ENCODE data around the gene PRSS50.

PRSS50 gene

GRCh38 chr3:46685446-46685845 is 32.2 kb downstream of the PRSS50 start:
- FAIRE-seq = no peak
- TF ChIP-seq CTCF (IDR thresholded peaks at IDR 0.05; ENCODE audit: insufficient read depth, missing control alignments) = no peak
- DNase-seq (ENCODE audit: insufficient read length, low spot score) = no peak

- FAIRE-seq = no peak
- DNase-seq (ENCODE audit: insufficient read length, low spot score) = no peak
- TF ChIP-seq CTCF (IDR thresholded peaks at IDR 0.05; ENCODE audit: insufficient read depth, missing control alignments) = no peak
These were observed 32.8 kb downstream of the PRSS50 start for GRCh38 chr3:46684891-46685290.

- no peak for TF ChIP-seq CTCF (IDR thresholded peaks at IDR 0.05; ENCODE audit: insufficient read depth, missing control alignments)
- FAIRE-seq = no peak
- DNase-seq (ENCODE audit: insufficient read length, low spot score) = no peak
These were observed 34.7 kb downstream of the PRSS50 start for GRCh38 chr3:46682974-46683373.

GRCh38 chr3:46681856-46682540 is 35.7 kb downstream of the PRSS50 start:
- FAIRE-seq = no peak
- no peak for TF ChIP-seq CTCF (IDR thresholded peaks at IDR 0.05; ENCODE audit: insufficient read depth, missing control alignments)
- DNase-seq (ENCODE audit: insufficient read length, low spot score) = no peak

- no peak for TF ChIP-seq CTCF (IDR thresholded peaks at IDR 0.05; ENCODE audit: insufficient read depth, missing control alignments)
- FAIRE-seq (no peak), DNase-seq (ENCODE audit: insufficient read length, low spot score) (no peak)
These were observed 36.3 kb downstream of the PRSS50 start for GRCh38 chr3:46681387-46681786.

GRCh38 chr3:46680298-46680826 is 37.3 kb downstream of the PRSS50 start:
- FAIRE-seq = no peak
- DNase-seq (ENCODE audit: insufficient read length, low spot score) = no peak
- TF ChIP-seq CTCF (IDR thresholded peaks at IDR 0.05; ENCODE audit: insufficient read depth, missing control alignments) = no peak

GRCh38 chr3:46679681-46680080 is 38.0 kb downstream of the PRSS50 start:
- DNase-seq (ENCODE audit: insufficient read length, low spot score) = no peak
- FAIRE-seq = no peak
- no peak for TF ChIP-seq CTCF (IDR thresholded peaks at IDR 0.05; ENCODE audit: insufficient read depth, missing control alignments)
